HG02798 (cell line): ENCODE data around the gene DDX1.
A peak's percentile ranks its signal among the peaks of the same experiment; 100 is the strongest.

ENCODE experiments used
- ATAC-seq: cut with Tn5 transposase; IDR thresholded peaks from one replicate; pipeline ENCODE4 v1.9.1; 2021; ENCODE audit warnings: mild to moderate bottlenecking; ENCODE audit not compliant: unreplicated experiment, poor library complexity

DDX1 gene

DNA sequence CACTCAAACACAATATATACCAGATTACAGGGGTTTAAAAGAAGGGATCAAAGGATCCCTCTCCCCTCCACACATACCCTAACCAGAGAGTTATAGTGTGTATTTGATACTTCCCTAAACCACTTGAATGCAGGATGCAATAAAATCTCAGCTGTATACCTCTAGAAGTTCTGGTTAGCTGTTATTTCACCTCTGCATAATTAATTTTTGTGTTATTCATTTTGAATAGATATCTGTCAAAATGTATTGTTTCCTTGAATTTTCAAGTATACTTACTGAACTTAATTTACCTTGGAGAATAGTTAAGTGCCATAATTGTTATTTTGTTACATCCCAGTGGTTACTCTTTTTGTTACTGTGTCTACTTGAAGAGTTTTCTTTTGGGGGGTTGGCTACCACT lies 34.5 kb downstream of the DDX1 start:
- ATAC-seq, result no peak

DNA sequence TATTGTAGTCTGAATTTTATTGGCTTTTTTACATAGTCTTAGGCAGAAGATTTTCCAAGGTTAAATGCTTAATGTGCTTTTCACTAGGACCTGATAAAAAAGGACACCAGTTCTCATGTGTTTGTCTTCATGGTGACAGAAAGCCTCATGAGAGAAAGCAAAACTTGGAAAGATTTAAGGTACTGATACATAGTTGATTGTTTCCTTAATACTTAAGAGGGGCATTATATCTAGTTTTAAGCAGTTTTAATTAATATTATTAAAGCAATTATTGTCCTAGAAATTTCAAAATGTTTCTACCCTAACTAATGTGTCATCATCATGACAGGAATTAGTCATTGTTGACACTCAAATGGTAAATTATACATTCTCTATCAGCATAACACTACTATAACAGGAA lies 35.3 kb downstream of the DDX1 start:
- ATAC-seq, result no peak

DNA sequence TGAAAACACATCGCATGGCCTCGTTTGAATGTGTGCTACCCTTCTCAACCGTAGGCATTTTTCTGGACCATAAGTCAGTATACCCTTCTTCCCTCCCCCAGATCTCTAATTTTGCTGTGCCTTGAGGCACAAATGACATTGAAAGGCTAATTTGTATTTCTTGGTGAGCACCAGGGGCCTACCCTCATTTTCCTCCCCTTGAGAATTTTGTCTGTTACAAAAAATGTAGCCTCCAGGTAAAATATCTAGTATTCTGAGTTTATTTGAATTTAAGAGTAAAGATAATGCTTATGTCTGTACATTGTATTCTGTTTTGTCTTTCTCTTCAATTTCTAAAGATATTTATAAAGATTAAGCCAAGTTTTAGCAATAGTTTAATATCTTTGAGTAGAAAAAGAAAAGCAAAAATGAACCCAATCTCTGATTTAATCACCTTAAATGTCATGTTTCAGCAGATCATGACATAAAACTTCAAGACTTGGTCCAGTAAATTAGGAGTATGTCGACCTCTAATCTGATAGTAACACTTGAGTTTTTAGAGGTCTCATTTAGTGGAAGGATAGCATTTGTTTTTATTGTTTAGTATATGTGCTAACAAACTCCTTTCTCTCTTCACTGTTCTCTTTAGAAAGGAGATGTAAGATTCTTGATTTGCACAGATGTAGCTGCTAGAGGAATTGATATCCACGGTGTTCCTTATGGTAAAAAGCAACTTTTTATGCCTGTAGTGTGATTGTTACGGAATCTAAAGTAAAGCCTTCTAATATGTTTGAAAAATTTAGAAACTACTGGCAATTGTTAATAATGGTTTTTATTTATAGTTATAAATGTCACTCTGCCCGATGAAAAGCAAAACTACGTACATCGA lies 36.4 kb downstream of the DDX1 start:
- no peak for ATAC-seq

DNA sequence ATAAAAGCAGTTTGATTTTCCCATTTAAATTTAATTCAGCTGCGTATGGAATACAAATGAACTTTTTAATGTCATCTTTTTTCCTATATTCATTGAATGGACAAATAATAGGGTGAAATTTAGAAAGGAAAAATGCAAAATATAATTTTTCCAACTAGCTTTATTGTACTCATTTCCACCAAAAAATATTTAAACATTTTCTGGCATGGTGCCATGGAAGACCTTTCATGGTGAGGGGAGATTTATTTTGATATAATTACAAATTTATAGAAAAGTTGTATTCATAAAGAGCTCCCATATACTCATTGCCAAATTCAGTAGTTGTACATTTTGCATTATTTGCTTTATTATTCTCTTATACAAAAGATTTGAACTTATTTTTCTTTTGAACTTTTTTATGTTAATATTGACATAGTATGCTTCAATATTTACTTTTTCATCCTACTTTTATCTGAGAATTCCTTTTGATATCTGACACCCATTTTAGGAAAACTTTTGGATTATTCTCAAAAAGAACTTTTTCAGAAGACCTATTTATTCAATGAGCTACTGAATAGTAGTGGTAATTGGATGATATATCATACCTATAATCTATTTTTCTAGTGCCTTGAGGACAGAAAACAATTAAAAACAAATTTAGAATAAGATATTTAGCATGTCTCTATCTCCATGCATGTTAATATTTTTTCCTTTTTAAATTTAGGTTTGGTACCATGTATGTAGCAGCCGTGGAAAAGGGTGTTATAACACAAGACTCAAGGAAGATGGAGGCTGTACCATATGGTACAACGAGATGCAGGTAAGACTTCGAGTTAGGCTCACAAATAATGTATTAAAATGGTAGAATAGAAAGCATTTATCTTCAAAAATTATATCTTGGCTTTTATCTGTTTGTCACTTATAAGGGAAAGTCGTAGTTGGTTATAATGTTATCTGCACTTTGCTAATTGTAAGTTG lies 37.5 kb downstream of the DDX1 start:
- ATAC-seq, result no peak

DNA sequence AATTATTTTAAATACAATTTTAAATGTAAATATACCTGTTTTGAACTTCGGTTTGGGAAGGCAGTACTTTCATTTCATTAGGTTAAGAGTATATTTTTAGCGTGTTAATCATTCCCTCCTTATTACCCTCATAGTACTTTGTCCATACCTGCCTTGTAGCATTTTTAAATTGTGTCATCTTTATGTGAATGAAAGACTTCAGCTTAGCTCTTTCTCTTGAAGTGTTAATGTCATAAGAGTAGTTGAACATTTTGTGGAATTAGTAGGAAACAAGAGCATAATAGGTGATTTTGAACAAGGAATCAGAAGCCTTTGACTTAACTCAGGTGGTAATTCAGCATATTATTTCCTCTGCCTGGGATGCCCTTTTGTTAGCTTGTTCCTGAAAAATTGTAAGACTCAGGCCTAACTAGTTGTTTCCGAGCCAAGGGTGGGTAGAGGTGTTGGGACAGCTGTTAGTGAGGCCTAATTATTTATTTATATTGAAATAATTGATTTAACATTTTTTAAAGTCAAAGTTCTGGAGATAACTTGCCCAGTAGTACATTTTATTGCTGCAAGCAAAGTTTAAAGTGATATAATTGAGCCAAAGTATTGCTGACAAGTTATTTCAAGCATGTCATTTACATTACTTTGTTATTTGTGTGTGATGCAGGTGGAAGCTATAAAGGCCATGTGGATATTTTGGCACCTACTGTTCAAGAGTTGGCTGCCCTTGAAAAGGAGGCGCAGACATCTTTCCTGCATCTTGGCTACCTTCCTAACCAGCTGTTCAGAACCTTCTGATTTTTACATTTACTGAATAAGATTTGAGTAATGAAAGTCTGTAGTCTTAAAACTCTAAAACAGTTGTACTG lies 38.7 kb downstream of the DDX1 start:
- no peak for ATAC-seq

DNA sequence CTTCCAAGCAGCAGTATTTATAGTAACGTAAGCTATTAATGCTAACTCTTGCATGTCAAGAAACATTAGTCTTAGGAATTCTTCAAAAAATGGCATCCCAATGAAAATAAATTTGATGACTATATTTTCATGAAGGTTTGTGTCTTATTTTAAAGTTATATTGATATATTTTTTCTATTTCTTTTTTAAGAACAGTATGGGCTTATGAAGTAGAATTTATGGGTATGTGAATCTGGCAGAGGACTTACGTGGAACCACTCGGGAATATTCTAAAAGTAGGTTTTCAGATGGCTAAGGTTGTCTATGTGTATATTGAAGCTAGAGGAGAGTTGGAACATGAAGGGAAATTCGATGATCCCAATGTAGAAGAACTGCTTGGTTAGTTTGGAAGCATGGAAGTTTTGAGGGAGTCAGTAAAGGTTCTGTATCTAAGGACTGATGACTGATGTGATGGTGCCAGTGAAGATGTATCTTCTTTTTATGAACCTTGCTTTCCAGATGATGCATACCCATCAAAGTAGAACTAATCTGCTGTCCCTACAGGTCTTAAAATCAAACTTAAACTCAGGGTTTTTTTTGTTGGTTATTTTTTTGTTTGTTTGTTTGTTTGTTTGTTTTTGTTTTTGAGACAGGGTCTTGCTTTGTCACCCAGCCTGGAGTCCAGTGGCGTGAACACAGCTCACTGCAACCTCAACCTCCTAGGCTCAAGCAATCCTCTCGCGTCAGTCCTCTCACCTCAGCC lies 39.5 kb downstream of the DDX1 start:
- ATAC-seq, result no peak

DNA sequence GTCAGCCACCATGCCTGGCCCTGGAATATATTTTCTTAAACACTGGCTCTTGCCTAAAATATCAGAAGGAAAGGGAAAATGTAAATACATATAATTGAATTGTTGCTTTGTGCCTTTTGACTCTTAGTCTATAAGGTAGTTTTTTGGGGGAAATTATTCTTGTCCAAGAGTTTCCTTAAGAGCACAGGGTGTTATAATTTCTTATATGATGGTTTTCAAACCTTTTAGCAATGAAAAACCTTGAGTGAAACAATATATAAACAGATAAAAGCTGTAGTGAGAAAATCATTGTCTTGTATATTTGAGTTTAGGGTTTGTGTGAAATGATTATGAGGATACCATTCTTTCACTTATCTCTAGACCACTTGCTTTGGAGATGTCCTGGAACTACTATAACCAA lies 40.2 kb downstream of the DDX1 start:
- no peak for ATAC-seq

DNA sequence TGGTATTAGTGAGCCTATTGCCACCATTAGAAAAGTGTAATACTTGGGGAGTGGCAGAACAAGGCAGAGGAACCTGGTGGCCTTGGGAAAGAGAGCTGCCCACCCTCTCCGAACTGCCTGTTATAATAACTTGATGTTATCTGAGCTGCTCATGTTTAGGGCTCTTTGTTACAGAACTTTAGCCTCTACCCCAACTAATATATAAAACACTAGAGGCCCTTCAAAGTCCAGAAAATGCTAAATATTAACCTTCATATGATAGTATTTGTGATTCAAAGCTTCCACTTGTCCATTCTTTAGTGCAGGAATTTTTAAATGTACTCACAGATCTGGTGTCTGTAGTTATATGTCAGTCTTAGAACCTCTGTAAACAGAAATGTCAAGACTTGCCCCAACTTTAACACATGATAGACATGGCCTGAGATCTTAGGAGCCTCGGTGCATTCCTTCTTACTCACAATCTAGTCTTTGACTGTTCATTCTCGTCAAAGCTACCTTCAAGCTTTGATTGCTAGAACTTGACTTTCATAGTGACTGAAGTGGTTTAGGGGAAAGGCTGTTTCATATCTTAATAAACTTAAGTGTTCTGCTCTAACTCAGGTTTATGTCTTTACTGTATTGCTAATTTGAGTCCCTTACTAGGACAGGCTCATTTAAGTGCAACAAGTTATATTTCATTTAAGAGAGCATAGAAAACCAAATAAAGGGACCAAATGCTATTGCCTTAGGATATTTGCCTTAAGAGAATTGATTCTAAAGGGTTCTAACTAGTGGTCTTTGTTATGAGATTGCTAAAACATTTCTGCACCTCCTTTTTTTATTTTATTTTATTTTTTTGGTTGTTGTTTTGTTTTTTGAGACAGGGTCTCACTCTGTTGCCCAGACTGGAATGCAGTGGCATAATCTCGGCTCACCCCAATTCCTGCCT lies 41.6 kb downstream of the DDX1 start:
- ATAC-seq, result no peak

DNA sequence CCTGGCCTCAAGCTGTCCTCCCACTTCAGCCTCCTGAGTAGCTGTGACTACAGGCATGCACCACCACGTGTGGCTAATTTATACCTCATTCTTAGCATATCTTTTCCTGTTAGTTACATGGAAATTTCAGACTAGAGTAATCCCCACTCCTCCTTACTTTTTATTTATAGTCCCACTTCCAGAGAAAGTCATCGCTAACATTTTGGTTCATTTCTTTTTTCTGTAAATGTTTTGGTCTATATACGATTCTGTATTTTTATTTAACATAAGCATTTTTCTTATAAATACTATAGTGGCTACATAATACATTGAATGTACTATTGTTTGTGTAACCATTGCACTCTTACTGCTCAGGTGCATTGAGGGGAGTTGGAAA lies 42.3 kb downstream of the DDX1 start:
- ATAC-seq, result no peak

DNA sequence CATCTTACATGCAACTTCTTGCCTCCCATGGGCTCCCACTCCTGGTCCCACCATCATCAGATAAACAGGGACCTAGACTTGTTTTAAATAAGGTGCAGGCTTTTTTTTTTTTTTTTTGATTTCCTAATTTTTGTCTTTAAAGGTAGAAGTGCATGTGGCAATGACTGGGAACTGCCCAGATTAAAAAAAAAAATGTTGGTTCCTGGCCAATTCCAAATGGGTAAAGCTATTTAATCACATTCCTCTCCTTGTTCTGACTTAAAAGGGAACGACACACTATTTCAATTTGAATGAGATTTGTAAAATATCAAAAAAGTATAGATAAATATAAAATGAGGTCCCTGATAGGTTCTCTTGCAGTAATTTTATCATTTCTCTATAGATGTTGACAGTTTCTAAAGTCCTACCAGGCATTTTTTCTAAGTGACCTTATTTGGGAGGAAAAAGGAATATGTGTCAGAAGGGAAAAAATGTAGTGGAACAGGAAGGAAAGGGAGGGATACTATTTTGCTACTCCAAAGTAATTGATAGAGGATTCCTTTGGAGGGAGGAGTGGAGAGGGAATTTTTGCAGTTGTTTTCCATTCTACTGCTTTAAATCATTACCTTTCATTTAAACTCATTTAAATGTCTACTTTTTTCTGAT lies 43.3 kb downstream of the DDX1 start:
- no peak for ATAC-seq

DNA sequence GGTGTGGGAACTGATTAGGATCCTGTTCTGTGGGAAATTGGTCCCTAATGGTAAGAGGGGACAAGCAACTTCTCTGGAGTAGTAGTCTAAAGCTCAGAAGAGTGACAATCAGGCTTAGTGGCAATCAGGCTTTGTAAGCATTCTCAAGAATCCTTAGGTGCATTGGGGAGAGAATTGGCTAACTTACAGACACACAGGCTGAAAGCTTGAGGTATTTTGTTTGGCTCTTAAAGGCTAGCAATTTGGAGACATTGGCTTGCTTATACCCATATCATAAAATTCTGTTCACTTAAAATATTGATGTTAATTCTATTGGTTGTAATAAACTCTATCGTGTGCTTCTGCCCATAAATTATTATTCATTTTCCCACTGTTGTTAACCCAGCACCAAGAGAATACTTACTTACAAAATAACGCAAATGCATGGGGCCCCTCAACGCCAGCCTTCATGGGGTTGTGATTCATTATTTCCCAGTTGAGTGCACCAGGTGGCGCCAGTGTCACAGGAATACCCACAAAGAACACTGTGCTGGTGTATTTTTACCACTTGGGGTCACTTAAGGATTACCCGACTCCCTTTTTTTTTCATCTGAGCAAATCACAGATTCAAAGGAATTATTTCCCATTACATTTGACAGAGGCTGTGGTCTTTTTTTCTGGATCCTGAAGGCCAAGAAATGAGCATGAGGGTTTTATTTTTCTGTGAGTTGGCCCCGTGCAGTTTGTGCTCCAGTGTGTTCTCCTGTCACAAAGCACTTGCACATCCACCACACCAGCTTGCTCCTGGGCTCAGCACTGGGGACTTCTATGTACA lies 45.5 kb downstream of the DDX1 start:
- peak; percentile 88 for ATAC-seq

DNA sequence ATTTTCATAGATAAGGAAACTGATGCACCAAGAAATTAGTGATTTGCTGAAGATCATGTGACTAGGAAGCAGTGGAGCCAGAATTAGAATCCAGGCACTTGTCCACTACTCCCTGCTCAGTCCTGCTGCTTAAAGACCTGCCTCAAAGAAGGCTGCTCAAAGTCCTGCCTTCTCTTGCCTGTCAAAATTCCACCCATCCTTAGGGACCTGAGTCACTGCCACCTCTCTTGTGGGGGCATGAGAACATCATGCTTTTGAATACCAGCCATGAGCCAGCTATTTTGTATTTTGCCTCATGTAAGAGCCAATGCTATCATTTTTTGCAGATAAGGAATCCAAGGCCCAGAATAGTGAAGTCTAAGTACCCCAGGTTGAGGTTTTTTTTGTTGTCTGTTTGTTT lies 47.1 kb downstream of the DDX1 start:
- no peak for ATAC-seq

DNA sequence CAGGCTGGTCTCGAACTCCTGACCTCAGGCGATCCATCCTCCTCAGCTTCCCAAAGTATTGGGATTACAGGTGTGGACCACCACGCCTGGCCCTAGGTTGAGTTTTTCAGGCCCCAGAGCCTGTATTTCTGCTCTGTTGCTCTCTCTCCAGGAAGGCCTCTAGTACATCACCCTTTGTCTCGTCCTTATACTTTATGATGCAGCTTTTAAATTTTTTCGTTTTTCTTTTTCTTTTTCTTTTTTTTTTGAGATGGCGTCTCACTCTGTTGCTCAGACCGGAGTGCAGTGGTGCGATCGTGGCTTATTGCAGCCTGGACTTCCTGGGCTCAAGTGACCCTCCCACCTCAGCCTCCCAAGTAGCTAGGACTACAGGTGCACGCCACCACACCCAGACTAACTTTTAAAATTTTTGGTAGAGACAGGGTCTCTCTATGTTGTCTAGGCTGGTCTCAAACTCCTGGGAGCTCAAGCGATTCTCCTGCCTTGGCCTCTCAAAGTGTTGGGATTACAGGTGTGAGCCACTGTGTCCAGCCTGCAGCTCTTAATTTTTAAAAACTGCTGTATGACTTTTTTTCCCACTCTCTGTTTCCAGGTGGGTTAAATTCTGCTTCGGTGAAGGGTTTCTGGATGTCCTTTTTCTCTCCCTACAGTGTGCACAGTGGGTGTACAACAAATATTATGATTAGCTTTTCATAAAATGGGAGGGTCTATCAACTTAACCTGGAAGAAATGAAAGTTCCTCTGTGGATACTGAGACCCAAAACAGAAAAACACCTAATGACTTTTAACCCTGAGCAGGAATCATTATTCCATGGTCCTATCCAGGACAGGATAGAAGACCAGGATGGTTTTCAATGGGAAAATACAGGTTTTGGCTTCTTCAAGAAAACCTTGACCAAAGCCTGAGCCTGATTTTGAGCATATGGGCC lies 47.9 kb downstream of the DDX1 start:
- no peak for ATAC-seq

DNA sequence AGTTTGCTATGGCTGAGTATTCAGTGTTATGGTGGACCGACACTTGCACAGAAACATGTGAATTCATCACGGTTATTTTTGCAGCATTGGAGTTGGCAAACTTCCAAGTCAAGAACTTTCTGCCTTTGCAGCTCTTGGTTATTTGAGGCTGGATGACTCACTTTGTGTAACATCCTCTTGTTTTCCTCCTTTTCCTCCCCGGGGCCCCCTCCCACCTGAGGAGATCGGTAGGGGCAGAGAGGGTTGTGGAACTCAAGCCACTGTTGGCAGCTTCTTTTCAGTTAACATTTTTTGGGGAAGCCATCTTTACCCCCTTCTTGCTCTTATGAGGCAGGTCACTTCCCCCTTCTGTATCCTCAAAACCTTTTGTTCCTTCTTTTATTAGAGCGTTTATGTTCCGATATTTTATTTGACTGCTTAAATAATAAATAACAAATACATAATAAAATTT lies 48.6 kb downstream of the DDX1 start:
- no peak for ATAC-seq

DNA sequence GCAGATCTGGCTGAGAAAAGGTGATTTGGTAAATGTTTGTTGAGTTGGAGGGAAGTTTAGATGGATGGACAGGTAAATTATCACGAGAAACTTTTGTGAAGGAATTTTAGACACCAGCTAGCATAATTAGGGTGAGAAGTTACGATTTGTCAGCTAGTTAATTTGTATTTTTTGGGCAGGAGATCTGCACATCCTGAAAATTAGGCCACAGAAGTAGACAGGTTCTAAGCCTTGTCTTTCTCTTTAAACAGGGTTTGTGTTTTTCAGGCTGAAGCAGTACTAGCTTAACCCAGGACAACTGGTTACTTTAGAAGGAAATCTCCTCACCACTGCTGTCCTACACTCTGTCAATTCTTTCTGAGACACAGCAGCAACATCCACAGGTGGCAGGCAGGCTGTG lies 49.1 kb downstream of the DDX1 start:
- no peak for ATAC-seq

DNA sequence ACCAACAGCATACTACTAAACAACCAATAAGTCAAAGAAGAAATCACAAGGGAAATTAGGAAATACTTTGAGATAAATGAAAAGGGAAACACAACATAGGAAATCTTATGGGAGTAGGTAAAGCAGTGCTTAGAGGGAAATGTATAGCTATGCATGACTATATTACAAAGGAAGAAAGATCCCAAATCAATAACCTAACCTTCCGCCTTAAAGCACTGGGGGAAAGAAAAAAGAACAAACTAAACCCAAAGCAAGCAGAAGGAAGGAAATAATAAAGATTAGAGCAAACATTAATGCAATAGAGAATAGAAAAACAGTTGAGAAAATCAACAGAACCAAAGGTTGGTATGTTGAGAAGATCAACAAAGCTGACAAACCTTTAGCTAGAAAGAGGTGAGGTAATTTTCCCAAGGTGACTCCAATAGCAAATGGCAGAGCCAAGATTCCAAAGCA lies 49.9 kb downstream of the DDX1 start:
- no peak for ATAC-seq
